ENCODE results near the gene GTF3A. TPM values are rescaled to one million over a fixed set of nuclear protein-coding genes. Genes with fewer than 3 reads are reported as not detected.

Gene GTF3A
- total RNA-seq, 1 donor from 2014 or later = 70.2 TPM

DNA sequence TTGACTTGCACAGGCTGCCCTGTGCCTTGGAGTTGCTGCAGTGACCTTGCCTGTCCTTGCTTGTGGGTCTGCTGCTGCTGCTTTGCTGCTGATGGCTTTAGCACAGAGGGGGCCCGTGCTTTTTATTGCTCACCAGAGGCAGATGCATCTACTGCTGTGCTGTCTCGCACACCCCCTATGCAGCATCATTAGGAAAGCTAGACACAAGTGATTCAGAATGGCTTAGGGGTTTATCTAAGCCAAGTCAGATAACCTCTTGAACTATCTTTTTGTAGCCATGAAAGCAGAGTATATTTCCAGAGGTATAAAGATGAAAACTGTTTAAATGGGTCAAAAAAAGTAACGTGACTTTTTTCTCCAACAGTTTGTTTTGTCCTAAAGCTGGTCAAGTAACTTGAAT lies 7.8 kb downstream of the GTF3A start:
- H3K4me1 Mint-ChIP-seq (ENCODE audit: low read depth, unreplicated experiment) = no peaks in the 10 kb centered on the region
- H3K27me3 Mint-ChIP-seq (ENCODE audit: unreplicated experiment) = peaks cover 2% of the 10 kb centered on the region
- TF ChIP-seq, protein P1, sequence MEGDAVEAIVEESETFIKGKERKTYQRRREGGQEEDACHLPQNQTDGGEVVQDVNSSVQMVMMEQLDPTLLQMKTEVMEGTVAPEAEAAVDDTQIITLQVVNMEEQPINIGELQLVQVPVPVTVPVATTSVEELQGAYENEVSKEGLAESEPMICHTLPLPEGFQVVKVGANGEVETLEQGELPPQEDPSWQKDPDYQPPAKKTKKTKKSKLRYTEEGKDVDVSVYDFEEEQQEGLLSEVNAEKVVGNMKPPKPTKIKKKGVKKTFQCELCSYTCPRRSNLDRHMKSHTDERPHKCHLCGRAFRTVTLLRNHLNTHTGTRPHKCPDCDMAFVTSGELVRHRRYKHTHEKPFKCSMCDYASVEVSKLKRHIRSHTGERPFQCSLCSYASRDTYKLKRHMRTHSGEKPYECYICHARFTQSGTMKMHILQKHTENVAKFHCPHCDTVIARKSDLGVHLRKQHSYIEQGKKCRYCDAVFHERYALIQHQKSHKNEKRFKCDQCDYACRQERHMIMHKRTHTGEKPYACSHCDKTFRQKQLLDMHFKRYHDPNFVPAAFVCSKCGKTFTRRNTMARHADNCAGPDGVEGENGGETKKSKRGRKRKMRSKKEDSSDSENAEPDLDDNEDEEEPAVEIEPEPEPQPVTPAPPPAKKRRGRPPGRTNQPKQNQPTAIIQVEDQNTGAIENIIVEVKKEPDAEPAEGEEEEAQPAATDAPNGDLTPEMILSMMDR (IDR thresholded peaks at IDR 0.05; ENCODE audit: partially characterized antibody, unreplicated experiment) = no peak
- no peaks in the 10 kb centered on the region for H3K36me3 Mint-ChIP-seq (ENCODE audit: unreplicated experiment)
- H3K27ac Mint-ChIP-seq (ENCODE audit: unreplicated experiment) = no peak overlapping the region
- no peak overlapping the region for H3K4me3 Mint-ChIP-seq (ENCODE audit: unreplicated experiment)
- no peak for DNase-seq
- no peaks in the 10 kb centered on the region for H3K9me3 Mint-ChIP-seq (ENCODE audit: unreplicated experiment)

DNA sequence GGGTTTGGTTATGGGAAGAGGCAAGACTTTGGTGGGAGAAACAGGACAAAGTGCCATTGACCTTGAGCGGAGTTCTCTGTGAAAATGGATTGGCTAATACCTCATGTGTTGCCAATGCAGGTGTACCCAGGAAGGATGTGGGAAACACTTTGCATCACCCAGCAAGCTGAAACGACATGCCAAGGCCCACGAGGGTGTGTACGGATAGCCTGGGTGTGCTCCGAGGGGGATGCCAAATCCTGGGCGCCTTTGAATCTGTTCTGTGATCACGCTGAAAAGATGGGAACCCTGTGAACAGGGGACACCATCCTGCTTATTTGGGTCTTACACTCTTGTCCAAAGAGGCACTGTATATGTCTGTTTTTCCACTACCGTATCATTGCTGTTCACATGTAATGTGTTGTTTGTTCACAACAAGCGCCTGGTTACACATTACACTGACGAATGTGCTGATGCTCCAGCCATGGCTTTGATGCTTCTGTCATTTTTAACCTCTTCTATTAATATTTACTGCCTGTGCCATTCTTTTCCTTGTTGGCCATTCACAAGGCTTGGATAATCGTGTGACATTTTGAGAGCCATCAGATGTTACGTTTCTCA lies 8.3 kb downstream of the GTF3A start:
- DNase-seq = no peak
- peaks cover 2% of the 10 kb centered on the region for H3K27me3 Mint-ChIP-seq (ENCODE audit: unreplicated experiment)
- H3K4me3 Mint-ChIP-seq (ENCODE audit: unreplicated experiment) = no peak overlapping the region
- no peaks in the 10 kb centered on the region for H3K36me3 Mint-ChIP-seq (ENCODE audit: unreplicated experiment)
- H3K9me3 Mint-ChIP-seq (ENCODE audit: unreplicated experiment) = no peaks in the 10 kb centered on the region
- TF ChIP-seq, protein P1 (IDR thresholded peaks at IDR 0.05; ENCODE audit: partially characterized antibody, unreplicated experiment) = no peak
- no peak overlapping the region for H3K27ac Mint-ChIP-seq (ENCODE audit: unreplicated experiment)
- H3K4me1 Mint-ChIP-seq (ENCODE audit: low read depth, unreplicated experiment) = no peaks in the 10 kb centered on the region

DNA sequence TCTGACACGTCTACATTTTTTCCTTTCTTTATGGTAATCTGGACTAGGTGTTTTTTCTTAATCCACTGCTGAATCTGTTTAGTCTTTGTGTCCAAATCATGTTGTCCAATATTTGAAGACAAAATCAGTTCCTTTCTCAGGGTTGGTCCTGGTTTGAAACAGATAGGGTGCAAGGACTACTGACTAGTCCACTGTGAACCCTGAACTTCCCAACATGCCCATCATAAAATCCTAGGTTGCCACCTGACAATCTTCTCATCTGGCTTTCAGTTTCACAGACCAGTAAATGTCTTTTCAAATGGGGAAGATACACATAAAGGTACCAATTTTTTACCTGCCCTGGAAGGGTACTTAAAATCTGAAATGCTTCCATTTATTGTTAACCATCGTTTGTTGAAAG lies 12.7 kb downstream of the GTF3A start:
- no peaks in the 10 kb centered on the region for H3K36me3 Mint-ChIP-seq (ENCODE audit: unreplicated experiment)

DNA sequence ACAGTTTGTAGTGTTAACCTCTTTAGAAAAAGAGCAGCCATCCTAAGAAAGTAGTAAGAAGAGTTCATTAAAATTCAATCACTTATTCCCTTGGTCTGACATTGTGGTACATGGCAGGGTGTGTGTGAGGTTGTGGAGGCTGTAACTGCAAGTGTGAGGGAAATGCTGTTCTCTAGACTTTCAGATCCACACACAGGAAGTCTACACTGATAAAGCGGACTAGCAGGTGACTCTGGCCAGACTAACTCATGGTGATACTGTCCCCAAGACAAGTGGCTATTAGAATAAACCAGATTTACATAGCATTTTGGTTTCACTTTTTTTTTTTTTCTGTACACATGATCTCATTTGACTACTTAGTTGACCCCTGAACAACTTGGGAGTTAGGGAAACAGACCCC lies 16.0 kb downstream of the GTF3A start:
- H3K36me3 Mint-ChIP-seq (ENCODE audit: unreplicated experiment) = no peaks in the 10 kb centered on the region
- no peak overlapping the region for H3K4me3 Mint-ChIP-seq (ENCODE audit: unreplicated experiment)

More for the DNA sequence above, 12.7 kb downstream of the GTF3A start:
- TF ChIP-seq, protein P1 (IDR thresholded peaks at IDR 0.05; ENCODE audit: partially characterized antibody, unreplicated experiment) = no peak
- no peak overlapping the region for H3K4me3 Mint-ChIP-seq (ENCODE audit: unreplicated experiment)
- peaks cover 1% of the 10 kb centered on the region for H3K4me1 Mint-ChIP-seq (ENCODE audit: low read depth, unreplicated experiment)
- H3K27ac Mint-ChIP-seq (ENCODE audit: unreplicated experiment) = no peak overlapping the region
- peaks cover 2% of the 10 kb centered on the region for H3K27me3 Mint-ChIP-seq (ENCODE audit: unreplicated experiment)
- H3K9me3 Mint-ChIP-seq (ENCODE audit: unreplicated experiment) = no peaks in the 10 kb centered on the region
- DNase-seq = no peak

DNA sequence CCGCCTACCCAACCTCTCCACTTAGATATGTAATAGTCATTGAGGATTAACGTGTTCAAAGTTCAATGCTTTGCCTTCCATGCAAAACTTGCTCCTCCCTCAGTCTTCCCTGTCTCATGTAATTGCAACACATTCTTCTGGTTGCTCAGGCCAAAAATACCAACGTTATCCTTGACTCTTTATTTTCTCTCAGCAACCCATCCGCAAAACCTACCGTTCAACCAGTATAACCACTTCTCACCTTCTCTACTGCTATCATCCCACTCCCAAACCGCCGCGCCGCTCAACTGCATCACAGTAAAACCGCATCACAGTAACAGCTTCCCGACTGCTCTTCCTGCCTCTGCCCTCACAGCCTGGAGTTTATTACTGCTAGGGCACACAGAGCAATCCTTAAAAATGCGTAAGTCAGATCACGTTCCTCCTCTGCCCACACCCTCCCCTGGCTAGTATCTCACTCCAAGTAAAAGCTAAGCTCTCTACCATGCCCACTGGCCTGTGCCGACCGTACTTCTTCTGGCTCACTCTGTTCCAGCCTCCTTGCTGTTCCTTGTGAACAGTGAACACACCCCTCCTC lies 17.7 kb downstream of the GTF3A start:
- Mint-ChIP-seq H3K4me1 (ENCODE audit: low read depth, unreplicated experiment) (peaks cover 9% of the 10 kb centered on the region), H3K9me3 (ENCODE audit: unreplicated experiment) (no peaks in the 10 kb centered on the region), H3K4me3 (ENCODE audit: unreplicated experiment) (no peak overlapping the region), H3K36me3 (ENCODE audit: unreplicated experiment) (no peaks in the 10 kb centered on the region), H3K27me3 (ENCODE audit: unreplicated experiment) (peaks cover 2% of the 10 kb centered on the region), H3K27ac (ENCODE audit: unreplicated experiment) (no peak overlapping the region)
- no peak for DNase-seq
- TF ChIP-seq, protein P1 (IDR thresholded peaks at IDR 0.05; ENCODE audit: partially characterized antibody, unreplicated experiment) = no peak

More for the DNA sequence above, 16.0 kb downstream of the GTF3A start:
- peaks cover 8% of the 10 kb centered on the region for H3K4me1 Mint-ChIP-seq (ENCODE audit: low read depth, unreplicated experiment)
- no peak for DNase-seq
- TF ChIP-seq, protein P1 (IDR thresholded peaks at IDR 0.05; ENCODE audit: partially characterized antibody, unreplicated experiment) = no peak
- no peak overlapping the region for H3K27ac Mint-ChIP-seq (ENCODE audit: unreplicated experiment)
- no peaks in the 10 kb centered on the region for H3K9me3 Mint-ChIP-seq (ENCODE audit: unreplicated experiment)
- H3K27me3 Mint-ChIP-seq (ENCODE audit: unreplicated experiment) = peaks cover 2% of the 10 kb centered on the region

All from glutamatergic neuron (in vitro differentiated cells).